LoVo (cell line): Measurements from ENCODE around the gene SCIN.
"Not testable (repeated sequence)": the region's sequence is repeated elsewhere in the genome, so short reads cannot be mapped to it uniquely, and the experiment has no call there.

ENCODE experiments used
- DNase-seq: peaks from one replicate; pipeline ENCODE4 v3.0.0-alpha.2; 2016; ENCODE audit warnings: low spot score

Gene SCIN

DNA sequence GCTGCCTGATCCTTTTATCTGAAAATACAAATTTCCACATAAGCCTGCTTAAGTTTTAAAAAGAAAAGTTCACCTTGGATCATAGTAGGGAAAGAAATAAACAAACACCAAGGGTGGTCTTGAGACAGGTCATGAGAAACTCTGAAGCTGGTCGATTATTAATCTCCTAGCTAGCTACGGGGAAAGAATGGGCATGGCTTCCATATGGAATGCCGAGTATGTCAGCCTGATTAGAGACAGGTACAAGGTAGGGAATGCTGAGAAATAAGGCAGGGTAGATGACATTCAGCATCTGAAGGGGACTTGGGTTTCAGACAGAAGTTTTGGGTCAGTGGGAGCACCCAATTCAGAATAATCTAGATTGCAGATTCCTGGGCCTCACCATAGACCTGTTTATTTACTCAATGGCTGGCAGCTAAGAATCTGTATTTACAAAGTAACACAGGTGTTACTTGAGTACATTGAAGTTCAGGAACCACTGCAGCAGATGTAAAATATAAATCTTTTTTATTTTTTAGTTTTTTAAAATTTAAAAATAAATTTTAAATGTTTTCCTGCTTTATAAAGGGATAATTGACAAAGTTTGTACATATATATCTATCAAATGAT lies 49.0 kb downstream of the SCIN start:
- no peak for DNase-seq

DNA sequence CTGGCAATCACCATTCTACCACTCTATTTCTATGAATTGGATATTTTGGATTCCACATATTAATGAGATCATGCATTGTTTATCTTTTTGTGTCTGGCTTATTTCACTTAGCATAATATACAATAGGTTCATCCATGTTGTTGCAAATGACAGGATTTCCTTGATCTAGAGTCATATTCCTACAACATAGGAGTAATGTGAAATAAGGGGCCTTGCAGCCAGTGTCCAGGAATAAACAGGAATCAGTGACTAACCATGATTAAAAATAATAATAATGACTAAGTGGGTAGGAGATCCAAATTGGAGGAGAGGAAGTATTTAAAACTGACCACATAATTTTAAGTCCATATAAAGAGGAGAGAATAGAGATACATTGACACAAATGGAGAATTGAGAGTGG lies 49.9 kb downstream of the SCIN start:
- DNase-seq = no peak

DNA sequence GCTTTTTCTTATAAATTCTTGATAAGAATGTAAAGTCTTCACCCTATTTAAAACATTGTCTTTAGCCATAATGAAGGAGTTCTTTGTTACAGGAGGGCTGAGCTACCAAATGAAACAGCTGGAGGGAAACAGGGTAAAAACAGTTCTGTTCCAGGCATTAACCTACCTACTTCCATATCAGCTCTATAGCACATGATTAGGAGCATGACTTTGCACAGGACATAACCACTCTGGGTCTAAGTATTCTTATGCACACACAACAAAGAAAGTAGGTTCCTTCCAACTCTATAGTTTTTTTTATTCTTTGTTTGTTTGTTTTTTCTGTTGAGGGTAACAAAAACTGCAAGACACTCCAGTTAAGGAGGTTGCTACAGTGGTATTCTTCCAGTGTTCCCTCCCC lies 52.7 kb downstream of the SCIN start:
- no peak for DNase-seq

DNA sequence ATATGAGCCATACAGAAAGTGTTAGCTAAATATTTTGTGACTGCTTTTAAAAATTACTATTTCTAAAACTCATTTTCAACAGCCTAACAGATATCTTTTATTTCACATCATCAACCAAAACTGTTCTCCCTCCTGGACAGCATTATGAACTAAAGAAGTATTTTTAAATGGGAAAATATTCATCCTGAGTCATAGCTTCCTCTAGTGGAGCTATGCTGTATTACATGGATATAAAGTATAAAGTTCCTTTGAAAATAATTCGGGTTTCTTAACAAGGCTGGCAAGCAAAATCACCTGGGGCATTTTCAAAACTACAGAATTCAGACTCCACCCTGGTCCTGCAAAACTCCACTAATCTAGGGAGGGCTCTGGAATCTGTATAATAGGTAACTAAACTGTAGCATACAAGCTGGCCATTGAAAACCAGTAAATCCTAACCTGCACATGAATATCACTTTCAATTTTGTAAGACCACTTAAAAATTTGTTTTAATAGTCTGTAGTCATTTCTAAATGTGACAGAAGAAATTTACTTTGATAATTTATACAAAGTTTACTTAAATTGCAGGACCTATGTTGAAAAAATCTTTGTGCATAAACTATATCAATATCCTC lies 53.5 kb downstream of the SCIN start:
- DNase-seq = peak; percentile 59

DNA sequence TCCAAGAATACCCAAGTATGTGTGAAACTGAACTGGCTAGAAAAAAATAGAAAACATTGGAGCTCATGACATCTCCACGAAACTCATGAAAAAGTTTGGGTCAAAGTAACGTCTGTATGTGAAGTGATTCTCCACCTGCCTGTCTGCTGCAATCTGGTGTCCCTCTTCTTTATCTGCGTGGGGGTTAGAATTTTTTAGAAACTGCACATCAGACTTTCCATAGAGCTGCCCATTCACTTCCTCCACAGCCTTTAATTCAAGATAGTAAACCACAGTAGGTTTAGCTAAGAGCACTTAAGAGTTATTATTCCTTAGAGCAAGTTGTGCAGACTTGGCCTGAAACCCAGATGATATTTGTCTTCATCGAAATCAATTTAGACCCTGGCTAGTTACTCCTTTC lies 55.3 kb downstream of the SCIN start:
- DNase-seq = no peak

DNA sequence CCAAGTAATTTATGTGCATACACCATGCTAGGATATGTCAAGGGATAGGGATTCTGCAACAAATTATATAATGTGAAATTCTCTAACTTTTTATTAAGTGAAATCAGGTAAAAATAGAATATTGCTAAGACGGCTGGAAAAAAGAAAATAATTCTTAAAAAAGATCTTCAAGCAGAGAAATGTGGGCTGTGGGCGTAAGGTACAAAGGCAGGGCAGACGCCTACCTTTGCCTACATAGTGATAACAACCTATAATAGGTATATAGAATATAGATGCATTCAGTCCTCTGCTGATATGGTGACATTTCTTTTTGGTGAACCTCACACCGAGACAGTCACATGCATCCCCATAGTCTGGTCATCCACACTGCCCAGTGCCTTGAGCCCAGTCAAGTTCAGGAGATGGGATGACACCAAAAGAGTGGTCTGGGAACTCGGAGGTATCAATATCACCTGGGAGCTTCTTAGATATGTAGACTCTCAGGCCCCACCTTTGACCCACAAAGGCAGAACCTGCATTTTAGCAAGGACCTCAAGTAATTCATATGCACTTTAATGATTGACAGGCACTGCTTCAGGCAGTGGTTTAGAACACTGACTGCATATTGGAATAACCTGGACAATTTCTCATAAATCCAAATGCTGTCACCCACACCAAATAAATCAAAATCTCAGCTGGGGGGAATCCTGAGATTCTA lies 59.4 kb downstream of the SCIN start:
- DNase-seq = no peak

DNA sequence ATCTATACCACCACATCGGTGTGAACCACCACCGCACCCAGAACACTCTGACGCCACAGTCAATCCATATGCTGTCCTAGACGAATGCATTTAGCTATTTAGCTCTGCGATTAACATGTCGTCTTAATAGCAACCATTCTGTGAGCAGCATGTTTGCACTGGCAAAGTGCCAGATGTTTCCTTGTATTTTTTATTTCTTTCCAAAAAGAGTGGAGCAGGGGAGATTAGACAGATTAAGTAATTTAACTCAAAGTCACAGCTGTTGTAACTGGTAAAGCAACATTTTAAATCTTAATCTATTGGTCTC lies 59.9 kb downstream of the SCIN start:
- no peak for DNase-seq

DNA sequence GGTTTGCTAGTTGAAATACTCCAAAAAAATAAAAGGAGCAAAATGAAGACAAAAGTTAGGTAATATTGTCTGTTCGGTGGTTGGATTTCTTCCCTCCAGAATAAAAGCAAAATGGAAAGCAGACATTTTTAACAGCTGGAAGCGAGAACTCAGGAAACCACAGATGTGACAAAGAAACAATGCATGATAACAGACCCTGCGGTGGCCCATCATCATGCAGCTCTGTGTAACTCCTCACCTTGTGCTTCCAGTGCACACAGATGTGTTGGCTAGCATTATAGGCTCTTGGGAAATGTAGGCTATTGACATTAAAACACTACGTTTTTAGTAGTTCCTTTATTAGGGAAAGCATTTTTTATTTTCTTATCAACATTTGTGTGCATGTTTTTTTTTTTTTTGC lies 63.1 kb downstream of the SCIN start:
- DNase-seq = no peak

DNA sequence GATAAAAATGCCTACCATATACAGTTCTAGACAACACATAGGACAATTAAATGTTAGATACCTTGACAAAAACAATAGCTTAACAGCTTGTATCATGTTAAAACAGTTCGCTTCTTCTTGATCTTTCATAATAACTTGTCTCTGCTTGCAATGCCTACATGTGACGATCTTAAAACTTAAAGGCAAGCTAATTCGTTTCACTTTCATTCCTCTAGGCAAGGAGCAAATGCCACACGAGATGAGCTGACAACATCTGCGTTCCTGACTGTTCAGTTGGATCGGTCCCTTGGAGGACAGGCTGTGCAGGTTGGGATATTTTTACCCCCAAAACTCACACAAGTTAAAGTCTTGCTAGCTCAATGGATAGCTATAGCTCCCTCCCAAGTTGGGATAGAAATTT lies 65.3 kb downstream of the SCIN start:
- no peak for DNase-seq

DNA sequence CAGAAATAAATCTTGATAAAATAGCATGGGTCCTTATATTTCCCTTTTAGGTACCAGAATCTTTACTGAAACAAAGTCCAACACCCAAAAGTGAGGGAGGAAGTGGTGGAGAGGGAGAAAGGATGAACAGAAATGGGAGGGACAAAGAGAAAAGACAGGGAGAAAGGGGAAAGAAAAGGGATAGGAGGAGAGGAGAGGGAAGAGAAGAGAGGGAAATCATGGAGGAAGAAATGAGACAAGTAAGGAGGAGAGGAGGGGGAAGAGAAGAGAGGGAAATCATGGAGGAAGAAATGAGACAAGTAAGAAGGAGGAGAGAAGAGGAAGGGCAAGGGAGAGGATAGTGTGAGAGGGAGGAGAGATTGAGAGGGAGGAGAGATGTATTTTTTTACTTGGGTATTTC lies 66.8 kb downstream of the SCIN start:
- DNase-seq = no peak

DNA sequence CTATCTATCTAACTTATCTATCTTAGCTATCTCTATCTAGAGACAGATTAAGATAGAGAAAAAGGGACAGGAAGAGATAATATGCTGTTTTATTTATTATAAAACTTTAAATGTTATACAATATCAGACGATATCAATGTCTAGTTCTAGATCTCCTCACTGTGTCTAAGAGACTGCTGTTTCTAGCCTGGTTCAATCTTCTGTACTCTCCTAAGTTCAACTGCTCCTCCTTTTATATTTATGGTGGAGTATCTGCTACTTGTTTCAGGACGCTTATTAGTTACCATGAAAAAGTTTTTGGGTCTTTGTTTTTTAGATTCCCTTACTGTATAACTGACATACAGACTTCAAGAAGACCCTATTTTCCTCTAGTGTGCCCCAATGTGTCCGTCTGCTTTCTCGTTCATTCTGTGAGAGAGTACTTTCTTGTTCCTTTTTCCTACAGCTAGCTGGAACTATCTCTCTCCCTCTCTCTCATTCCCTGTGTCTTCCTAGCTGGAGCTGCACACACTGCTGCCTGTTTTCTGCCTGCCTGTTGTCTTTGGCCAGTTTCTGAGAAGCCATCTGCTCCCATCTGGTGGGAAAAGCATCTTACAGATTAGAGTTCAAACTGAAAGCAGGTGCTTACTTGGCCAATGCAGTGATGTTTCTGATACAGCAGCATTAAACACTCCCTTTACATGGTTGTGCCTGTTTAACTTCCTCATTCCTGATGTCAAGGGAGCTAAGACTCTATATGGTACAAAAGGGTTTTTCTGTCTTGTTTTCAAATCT lies 67.5 kb downstream of the SCIN start:
- DNase-seq = no peak

DNA sequence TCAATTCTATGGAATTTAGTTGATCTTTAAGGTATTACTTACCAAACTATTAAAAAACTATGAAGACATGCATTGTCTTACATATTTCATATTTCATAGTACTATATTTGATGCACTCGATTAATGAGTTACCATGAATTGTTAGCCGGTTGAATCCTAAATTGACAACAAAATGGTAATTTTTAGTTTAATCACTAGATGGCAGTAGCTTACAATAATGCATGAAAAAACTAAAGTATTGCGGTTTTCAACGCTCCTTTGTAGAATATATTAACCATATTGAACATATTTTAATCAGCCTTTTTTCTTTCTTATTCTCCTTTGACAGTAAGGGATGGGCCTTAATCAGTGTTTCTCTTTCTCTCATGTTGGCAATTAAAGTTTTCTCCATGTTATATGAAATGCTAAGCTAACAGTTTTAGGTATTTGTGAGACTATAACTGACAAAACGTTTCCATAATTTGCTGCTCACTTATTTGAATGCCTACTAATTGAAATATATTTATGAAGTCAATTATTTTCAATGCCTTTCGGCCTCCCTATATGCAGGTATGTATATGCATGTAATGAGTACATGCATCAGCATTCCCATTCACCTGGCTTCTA lies 68.4 kb downstream of the SCIN start:
- peak; percentile 75 for DNase-seq

DNA sequence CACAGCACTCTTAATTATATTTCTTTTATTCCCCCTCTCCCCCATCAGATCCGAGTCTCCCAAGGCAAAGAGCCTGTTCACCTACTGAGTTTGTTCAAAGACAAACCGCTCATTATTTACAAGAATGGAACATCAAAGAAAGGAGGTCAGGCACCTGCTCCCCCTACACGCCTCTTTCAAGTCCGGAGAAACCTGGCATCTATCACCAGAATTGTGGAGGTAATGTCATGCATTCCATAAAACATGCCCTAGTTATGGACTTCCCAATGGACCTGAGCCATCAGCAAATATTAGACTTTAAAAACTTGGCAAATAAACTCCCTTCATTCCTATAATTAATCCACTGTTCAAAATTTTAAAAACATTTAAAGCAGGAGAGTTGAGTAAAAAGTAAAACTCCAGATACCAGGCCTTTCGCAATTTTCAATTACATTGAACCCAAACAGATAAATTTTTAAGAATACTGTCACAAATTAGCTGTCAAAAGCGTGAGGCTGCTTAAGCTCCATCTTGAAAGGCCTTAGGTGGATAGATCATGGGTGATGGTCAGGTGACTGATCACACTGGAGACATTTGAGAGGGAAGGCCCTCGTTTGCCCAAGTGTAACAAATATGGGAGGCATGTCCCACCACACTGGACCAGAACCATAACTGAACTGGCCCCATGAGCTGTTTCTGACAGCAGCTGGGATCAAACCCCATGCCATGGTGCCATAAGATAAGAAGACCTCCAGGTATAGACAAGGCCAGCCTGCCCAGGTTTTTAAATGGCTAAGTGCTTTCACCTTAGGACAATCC lies 70.0 kb downstream of the SCIN start:
- DNase-seq = no peak

DNA sequence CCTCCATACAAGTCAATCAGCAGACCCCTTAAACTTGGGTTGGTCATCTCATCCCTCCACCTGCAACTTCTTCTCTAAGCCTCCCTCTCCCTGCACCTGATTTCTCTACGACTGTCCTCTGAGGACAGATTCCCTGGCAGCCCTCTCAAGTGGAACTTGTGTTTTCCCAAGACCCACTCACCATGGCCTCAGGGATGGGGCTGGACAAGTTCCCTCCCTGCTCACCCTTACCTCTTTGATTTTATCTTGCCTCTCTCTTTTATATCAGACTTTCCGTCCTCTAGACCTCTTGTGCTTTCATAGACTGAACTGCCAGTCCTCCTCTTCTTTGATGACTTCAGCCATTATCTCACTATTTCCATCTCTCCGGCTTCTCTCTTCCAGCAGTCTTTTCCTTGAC lies 70.7 kb downstream of the SCIN start:
- no peak for DNase-seq

DNA sequence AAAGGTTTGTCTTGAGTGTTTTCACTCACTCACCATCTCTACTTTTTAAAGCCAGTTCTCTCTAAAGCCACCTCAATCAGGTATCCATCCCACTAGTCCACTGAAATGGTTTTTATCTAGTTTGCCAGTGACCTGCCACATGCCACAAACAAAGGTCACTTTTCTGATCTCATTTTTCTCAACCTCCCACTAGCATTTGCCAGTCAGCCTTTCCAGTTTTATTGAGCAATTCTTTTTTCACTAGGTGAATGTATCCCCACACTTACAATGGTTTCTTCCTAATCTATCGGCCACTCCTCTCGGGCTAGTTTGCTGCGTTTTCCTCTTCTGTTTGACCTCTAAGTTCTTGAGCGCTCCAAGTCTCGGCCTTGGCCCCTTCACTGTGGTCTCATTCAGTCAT lies 72.0 kb downstream of the SCIN start:
- no peak for DNase-seq

DNA sequence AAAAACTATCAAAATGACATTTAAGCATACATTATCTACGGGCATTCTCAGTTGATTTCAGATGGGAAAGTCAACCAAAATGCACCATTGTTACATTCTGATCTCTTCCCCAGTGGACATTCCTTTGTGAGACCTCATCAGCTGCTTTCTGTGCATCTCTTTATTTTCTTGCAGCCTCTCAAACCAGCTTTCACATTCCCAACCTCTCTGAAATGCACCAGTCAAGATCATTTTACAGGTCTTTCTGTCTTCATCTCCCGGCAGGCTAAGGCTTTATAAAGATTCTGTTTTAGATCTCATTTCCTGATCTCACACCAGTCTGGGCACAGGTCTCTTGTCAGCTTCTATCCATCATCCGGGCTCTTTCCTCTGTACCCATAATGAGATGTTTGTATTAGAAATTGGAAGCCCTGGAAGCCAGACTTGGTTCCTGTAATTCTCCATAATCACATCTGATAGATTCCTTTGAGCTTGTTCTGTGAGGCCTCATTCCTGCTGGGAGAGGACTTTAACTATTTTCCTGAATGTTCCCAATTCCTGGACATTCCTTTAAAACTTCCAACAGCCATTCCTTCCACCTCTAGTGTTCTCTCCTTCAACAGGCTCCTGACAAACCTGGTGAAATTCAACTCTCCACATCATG lies 72.6 kb downstream of the SCIN start:
- DNase-seq = no peak

DNA sequence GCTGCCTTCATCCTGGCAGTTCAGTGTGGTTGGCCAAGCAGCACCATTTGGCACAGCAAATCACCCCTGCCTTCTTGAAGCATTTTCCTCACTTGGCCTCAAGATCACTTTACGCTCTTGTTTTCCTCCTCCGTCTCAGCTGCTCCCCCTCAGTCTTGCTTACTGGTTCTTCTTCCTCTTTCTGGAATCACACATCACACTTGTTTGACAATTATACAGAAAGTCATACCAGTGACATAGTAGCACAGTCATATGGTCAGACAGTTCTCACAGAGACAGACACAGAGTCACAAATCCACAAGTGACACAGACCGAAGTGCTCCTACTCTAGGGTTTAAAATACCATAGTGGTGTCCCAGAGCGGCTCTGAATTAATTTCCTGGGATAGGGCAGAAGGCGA lies 73.1 kb downstream of the SCIN start:
- DNase-seq = no peak

DNA sequence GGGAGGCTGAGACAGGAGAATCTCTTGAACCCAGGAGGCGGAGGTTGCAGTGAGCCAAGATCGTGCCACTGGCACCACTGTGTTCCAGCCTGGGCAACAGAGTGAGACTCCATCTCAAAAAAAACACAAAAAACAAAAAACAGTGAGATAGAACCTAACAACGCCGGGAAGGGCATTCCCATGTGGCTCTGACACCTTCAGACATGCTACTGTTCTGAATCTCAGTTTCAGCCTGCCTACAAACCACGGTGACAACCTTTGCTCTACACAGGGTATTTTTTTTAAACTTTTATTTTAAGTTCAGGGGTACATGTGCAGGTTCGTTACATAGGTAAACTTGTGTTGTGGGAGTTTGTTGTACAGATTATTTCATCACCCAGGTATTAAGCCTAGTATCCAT lies 74.7 kb downstream of the SCIN start:
- DNase-seq = not testable (repeated sequence)

DNA sequence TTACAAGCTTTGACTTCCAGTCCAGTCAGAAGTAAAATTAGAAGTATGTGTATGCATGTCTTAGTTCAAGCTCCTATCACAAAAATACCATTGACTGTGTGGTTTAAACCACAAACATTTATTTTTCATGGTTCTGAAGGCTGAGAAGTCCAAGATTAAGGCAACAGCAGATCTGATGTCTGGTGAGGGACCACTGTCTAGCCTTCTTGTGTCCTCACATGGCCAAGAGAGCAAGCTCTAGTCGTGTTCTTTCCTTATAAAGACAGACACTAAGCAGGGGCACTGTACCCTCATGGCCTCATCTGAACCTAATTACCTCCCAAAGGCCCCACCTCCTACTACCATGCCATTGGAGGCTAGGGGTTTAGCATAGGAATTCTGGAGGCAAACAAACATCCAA lies 75.6 kb downstream of the SCIN start:
- no peak for DNase-seq

DNA sequence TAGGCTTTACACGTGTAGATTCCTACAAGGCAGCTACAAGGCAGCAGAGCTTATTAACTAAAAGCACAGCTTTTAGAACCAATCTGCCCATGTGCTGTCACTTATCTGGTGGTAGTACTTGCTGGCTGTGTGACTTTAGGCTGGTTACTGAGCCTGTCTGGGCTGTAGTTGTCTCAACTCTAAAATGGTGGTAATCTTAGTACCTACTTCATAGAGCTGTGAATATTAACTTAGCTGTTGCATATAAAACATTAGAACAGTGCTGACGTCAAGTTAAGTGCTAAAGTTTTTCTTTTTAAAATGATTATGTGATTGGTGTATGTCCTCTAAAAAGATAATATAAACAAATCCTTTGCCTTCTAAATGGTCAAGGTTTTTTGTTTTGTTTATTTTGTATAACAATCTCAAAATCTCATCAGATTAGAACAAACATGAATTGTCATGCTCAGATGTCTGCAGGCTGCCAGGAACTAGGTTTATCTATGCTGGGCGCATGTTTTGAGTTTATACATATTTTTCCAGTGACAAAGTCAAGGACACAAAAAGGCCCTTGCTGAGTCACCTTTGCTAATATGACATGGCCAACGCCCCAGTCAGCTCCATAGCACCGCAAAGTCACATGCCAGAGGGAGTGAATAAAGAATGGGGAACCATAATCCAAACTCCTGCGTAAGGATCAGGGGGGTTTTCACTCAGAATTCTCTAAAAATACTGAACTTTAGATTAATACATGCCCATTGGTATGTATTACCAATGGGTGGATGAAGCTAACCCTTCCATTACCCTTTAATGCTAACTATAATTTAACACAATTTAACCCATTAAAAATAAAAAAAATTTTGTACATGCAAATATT lies 77.1 kb downstream of the SCIN start:
- peak; percentile 79 for DNase-seq
